SU-DHL-6 (cell line): ENCODE data around the gene TRMO.

Experiments used
- CTCF ChIP-seq: fragments of 200-600 bp; sonication (generic); IDR thresholded peaks from one replicate; pipeline ENCODE4 v1.5.1; 2017; ENCODE audit warnings: antibody characterized with exemption, mild to moderate bottlenecking, low read length, moderate library complexity; ENCODE audit not compliant: insufficient read depth, poor library complexity, severe bottlenecking
- EZH2phosphoT487 ChIP-seq: fragments of 200-600 bp; sonication (generic), shearing (Covaris generic); conservative IDR thresholded peaks from 2 replicates; pipeline ENCODE4 v1.6.1; 2018; ENCODE audit warnings: mild to moderate bottlenecking, antibody characterized with exemption, low read length, moderate library complexity, mixed read lengths

- TF ChIP-seq CTCF (no peak), EZH2phosphoT487 (no peak)
Measured at GRCh38 chr9:97925497-97926334, 3.4 kb upstream of the TRMO start.
